ENCODE results near the gene KLHL29. TPM values are rescaled to one million over a fixed set of nuclear protein-coding genes. Genes with fewer than 3 reads are reported as not detected.

KLHL29 gene
- total and polyA plus RNA-seq, 2 experiments from 2014 or later = 1.5 to 6.5 TPM

- H3K4me2 ChIP-seq = peak overlapping the region; percentile 56
- peak; percentile 66 for ATAC-seq
- H3K27ac ChIP-seq (ENCODE audit: low read depth) = no peak overlapping the region
- H3K27me3 Mint-ChIP-seq (ENCODE audit: insufficient read depth, low read depth, poor library complexity) = peaks cover 26% of the 10 kb centered on the region
- H3F3A ChIP-seq (replicated peaks; ENCODE audit: low read depth) = 0 out of 2 replicates have a peak, but pooled peaks cover 4% of the 10 kb centered on the region
- no peak overlapping the region for H2AFZ ChIP-seq
- peaks cover 40% of the 10 kb centered on the region for H3K4me1 Mint-ChIP-seq
- peaks cover 28% of the 10 kb centered on the region for H3K4me1 ChIP-seq (ENCODE audit: insufficient read depth)
- no peaks in the 10 kb centered on the region for H3K9me2 ChIP-seq (ENCODE audit: insufficient read depth)
- H3K79me2 ChIP-seq (replicated peaks; ENCODE audit: insufficient read depth) = no peaks in the 10 kb centered on the region
- TF ChIP-seq EZH2 (IDR thresholded peaks at IDR 0.05; ENCODE audit: low read depth, unreplicated experiment) (no peak), NANOG (IDR thresholded peaks at IDR 0.05; ENCODE audit: borderline replicate concordance) (peak; percentile 68; the same call in 1 of the 2 replicates), JUNB (IDR thresholded peaks at IDR 0.05; ENCODE audit: unreplicated experiment) (no peak)
- H3K4me3 ChIP-seq = peak overlapping the region; percentile 7; the same call in 1 of the 2 replicates
- no peaks in the 10 kb centered on the region; the same call in 2 of the 3 replicates for H3K9me3 Mint-ChIP-seq
- peak; percentile 66 for DNase-seq (ENCODE audit: low spot score)
- H3K4me3 Mint-ChIP-seq = no peak overlapping the region
- H3K27ac Mint-ChIP-seq = no peak overlapping the region
- H3K27me3 ChIP-seq (ENCODE audit: insufficient read depth) = peaks cover 19% of the 10 kb centered on the region
- no peaks in the 10 kb centered on the region for H3K36me3 Mint-ChIP-seq (ENCODE audit: low read depth)
- no peaks in the 10 kb centered on the region; the same call in 1 of the 2 replicates for H3K36me3 ChIP-seq (ENCODE audit: insufficient read depth)
- no peaks in the 10 kb centered on the region; the same call in 1 of the 2 replicates for H4K20me1 ChIP-seq (replicated peaks; ENCODE audit: insufficient read depth)
These were observed 90.1 kb downstream of the KLHL29 start for GRCh38 chr2:23475036-23475435.

- H3K27me3 Mint-ChIP-seq (ENCODE audit: insufficient read depth, low read depth, poor library complexity) = peaks cover 26% of the 10 kb centered on the region
- H3K36me3 Mint-ChIP-seq (ENCODE audit: low read depth) = no peaks in the 10 kb centered on the region
- peak; percentile 52 for ATAC-seq
- H3K4me1 ChIP-seq (ENCODE audit: insufficient read depth) = peaks cover 28% of the 10 kb centered on the region
- H3K27me3 ChIP-seq (ENCODE audit: insufficient read depth) = peaks cover 19% of the 10 kb centered on the region
- no peaks in the 10 kb centered on the region; the same call in 1 of the 2 replicates for H4K20me1 ChIP-seq (replicated peaks; ENCODE audit: insufficient read depth)
- no peak overlapping the region for H3K27ac ChIP-seq (ENCODE audit: low read depth)
- 0 out of 2 replicates have a peak, but pooled peaks cover 4% of the 10 kb centered on the region for H3F3A ChIP-seq (replicated peaks; ENCODE audit: low read depth)
- no peak overlapping the region for H3K27ac Mint-ChIP-seq
- no peaks in the 10 kb centered on the region for H3K9me2 ChIP-seq (ENCODE audit: insufficient read depth)
- H3K79me2 ChIP-seq (replicated peaks; ENCODE audit: insufficient read depth) = no peaks in the 10 kb centered on the region
- H3K4me2 ChIP-seq = peak overlapping the region; percentile 56
- no peaks in the 10 kb centered on the region; the same call in 2 of the 3 replicates for H3K9me3 Mint-ChIP-seq
- no peak overlapping the region for H3K4me3 Mint-ChIP-seq
- H2AFZ ChIP-seq = no peak overlapping the region
- peak overlapping the region; percentile 7; the same call in 1 of the 2 replicates for H3K4me3 ChIP-seq
- no peaks in the 10 kb centered on the region; the same call in 1 of the 2 replicates for H3K36me3 ChIP-seq (ENCODE audit: insufficient read depth)
- H3K4me1 Mint-ChIP-seq = peaks cover 43% of the 10 kb centered on the region
- DNase-seq (ENCODE audit: low spot score) = peak; percentile 48
- TF ChIP-seq ZNF114 (CRISPR knock-in tag; IDR thresholded peaks at IDR 0.05) = no peak
- TF ChIP-seq ZNF331 (CRISPR knock-in tag; IDR thresholded peaks at IDR 0.05; ENCODE audit: low read depth) = no peak
- TF ChIP-seq POLR2AphosphoS5 (IDR thresholded peaks at IDR 0.05; ENCODE audit: low read depth) = no peak
- TF ChIP-seq ZNF462 (CRISPR knock-in tag; IDR thresholded peaks at IDR 0.05) = no peak
- no peak for TF ChIP-seq STAT1 (IDR thresholded peaks at IDR 0.05; ENCODE audit: unreplicated experiment)
- TF ChIP-seq REST (IDR thresholded peaks at IDR 0.05; ENCODE audit: unreplicated experiment) = no peak
- no peak for TF ChIP-seq CREB1 (CRISPR knock-in tag; IDR thresholded peaks at IDR 0.05; ENCODE audit: low read depth)
- TF ChIP-seq EZH2phosphoT487 (IDR thresholded peaks at IDR 0.05; ENCODE audit: unreplicated experiment) = no peak
- no peak for TF ChIP-seq EZH2 (IDR thresholded peaks at IDR 0.05; ENCODE audit: low read depth, unreplicated experiment)
- TF ChIP-seq NANOG (IDR thresholded peaks at IDR 0.05; ENCODE audit: borderline replicate concordance) = no peak
These were observed 90.5 kb downstream of the KLHL29 start for GRCh38 chr2:23475473-23475872.
